HepG2 (cell line): ENCODE results near the gene PANK3. TPM values are rescaled to one million over a fixed set of nuclear protein-coding genes. Genes with fewer than 3 reads are reported as not detected.

Source experiments
- ATAD3A ChIP-seq: sonication (generic); formaldehyde crosslinking; IDR thresholded peaks from 2 replicates; pipeline ENCODE4 v1.4.0; 2020; ENCODE audit warnings: missing genetic modification reagents
- GFI1 ChIP-seq: sonication (generic); formaldehyde crosslinking; IDR thresholded peaks from 2 replicates; pipeline ENCODE4 v1.5.0; 2020; ENCODE audit warnings: missing genetic modification reagents, mild to moderate bottlenecking, borderline replicate concordance
- PAF1 ChIP-seq: IDR thresholded peaks from 2 replicates; pipeline ENCODE4 v1.6.1; 2016; ENCODE audit warnings: missing genetic modification reagents, missing compliant biosample characterization
- SAP130 ChIP-seq: IDR thresholded peaks from 2 replicates; pipeline ENCODE4 v1.6.1; 2016; ENCODE audit warnings: low read depth
- SIX1 ChIP-seq: sonication (generic); formaldehyde crosslinking; IDR thresholded peaks from 2 replicates; pipeline ENCODE4 v1.4.0; 2020; ENCODE audit warnings: missing genetic modification reagents, borderline replicate concordance
- SOX6 ChIP-seq, 2 experiments: fragments of 450-650 bp in 1 of 2; sonication (generic) in 1 of 2; formaldehyde crosslinking in 1 of 2; IDR thresholded peaks; 2 replicates each; pipeline versions ENCODE4 v1.4.0 to v1.6.1; 2017 to 2020; ENCODE audit warnings: antibody characterized with exemption in 1 of 2, mild to moderate bottlenecking in 1 of 2, missing genetic modification reagents in 1 of 2
- SPEN ChIP-seq: sonication (generic); formaldehyde crosslinking; IDR thresholded peaks from 2 replicates; pipeline ENCODE4 v1.5.1; 2020; ENCODE audit warnings: low read depth, mild to moderate bottlenecking, missing genetic modification reagents
- TEAD3 ChIP-seq: optimal IDR thresholded peaks from 2 replicates; pipeline ENCODE3; 2016; ENCODE audit warnings: borderline replicate concordance
- ZMYM3 ChIP-seq: sonication (generic); formaldehyde crosslinking; IDR thresholded peaks from 2 replicates; pipeline ENCODE4 v1.5.1; 2020; ENCODE audit warnings: mild to moderate bottlenecking, missing genetic modification reagents
- ZNF136 ChIP-seq: sonication (generic); formaldehyde crosslinking; IDR thresholded peaks from 2 replicates; pipeline ENCODE4 v1.8.1; 2022; ENCODE audit warnings: low read depth, mild to moderate bottlenecking, moderate library complexity, missing genetic modification reagents
- ZNF644 ChIP-seq: IDR thresholded peaks from 2 replicates; pipeline ENCODE4 v1.6.1; 2016; ENCODE audit warnings: low read depth
- ZSCAN12 ChIP-seq: sonication (generic); formaldehyde crosslinking; IDR thresholded peaks from 2 replicates; pipeline ENCODE4 v1.9.0; 2021; ENCODE audit warnings: mild to moderate bottlenecking, missing genetic modification reagents
- polyA plus RNA-seq, 8 experiments: library from polyadenylated mRNA; depleted of rRNA in 3 of 8; stranded (reverse) in 7 of 8; unstranded in 1 of 8; fragments of >200 nt; fragmentation: Illumina TruSeq in 4 of 8; extraction: Trizol in 4 of 8; gene quantifications; 2 replicates each; pipeline versions ENCODE4 v1.2.1 to v1.2.3, GENCODE V29; 2011 to 2016; ENCODE audit warnings: low read depth in 4 of 8, missing spikeins in 1 of 8, mixed read lengths in 1 of 8; ENCODE audit not compliant: insufficient read depth in 1 of 8
- total RNA-seq, 5 experiments: library from RNA; depleted of rRNA; stranded (reverse); fragments of >200 nt; fragmentation: Illumina TruSeq; extraction: Trizol; gene quantifications; 2 replicates each; pipeline ENCODE4 v1.2.3, GENCODE V29; 2016; ENCODE audit warnings: low read depth in 1 of 5
- TF ChIP-seq, protein P1 (sequence below), 2 experiments: sonication (generic) in 1 of 2; formaldehyde crosslinking in 1 of 2; IDR thresholded peaks; 2 replicates each; pipeline versions ENCODE4 v1.4.0 to v1.6.1; 2016 to 2020; ENCODE audit warnings: borderline replicate concordance in 1 of 2, low read depth in 1 of 2, mild to moderate bottlenecking in 1 of 2, missing genetic modification reagents in 1 of 2
- TF ChIP-seq, protein P2 (sequence below): IDR thresholded peaks from 2 replicates; pipeline ENCODE4 v1.6.1; 2018; ENCODE audit warnings: missing genetic modification reagents, mild to moderate bottlenecking, missing compliant biosample characterization
- TF ChIP-seq, protein P3 (sequence below): sonication (generic); formaldehyde crosslinking; IDR thresholded peaks from 2 replicates; pipeline ENCODE4 v1.4.0; 2020; ENCODE audit warnings: missing genetic modification reagents

Gene PANK3
- total and polyA plus RNA-seq, 2 of the 13 experiments (the other 11 are each of a cell fraction or from before 2014, with no cell fraction given): 26.9 to 69.5 TPM

DNA sequence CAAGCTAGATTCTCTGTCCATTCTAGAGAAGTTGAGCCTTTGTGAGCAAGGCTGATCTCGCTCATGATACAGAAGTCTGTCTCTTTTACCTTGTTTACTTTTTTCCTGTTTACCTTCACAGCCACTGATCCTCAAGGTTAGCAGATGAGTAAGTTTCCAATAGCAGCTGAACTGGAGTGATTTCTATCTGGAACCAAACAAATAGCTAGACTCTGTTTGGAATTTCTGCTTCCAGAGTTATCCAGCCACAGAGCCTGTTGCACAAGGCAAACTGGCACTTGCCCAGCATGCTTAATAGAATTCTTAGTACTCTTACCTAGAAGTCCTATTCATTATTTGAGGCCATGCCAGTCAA lies 12.8 kb upstream of the PANK3 start (continued):
- TF ChIP-seq SOX6 (IDR thresholded peaks at IDR 0.05): no peak
- TF ChIP-seq SOX6 (CRISPR knock-in tag; IDR thresholded peaks at IDR 0.05): peak; percentile 91
- no peak for TF ChIP-seq PAF1
- TF ChIP-seq ZNF644 (CRISPR knock-in tag): peak; percentile 69
- TF ChIP-seq, protein P1, sequence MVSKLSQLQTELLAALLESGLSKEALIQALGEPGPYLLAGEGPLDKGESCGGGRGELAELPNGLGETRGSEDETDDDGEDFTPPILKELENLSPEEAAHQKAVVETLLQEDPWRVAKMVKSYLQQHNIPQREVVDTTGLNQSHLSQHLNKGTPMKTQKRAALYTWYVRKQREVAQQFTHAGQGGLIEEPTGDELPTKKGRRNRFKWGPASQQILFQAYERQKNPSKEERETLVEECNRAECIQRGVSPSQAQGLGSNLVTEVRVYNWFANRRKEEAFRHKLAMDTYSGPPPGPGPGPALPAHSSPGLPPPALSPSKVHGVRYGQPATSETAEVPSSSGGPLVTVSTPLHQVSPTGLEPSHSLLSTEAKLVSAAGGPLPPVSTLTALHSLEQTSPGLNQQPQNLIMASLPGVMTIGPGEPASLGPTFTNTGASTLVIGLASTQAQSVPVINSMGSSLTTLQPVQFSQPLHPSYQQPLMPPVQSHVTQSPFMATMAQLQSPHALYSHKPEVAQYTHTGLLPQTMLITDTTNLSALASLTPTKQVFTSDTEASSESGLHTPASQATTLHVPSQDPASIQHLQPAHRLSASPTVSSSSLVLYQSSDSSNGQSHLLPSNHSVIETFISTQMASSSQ (IDR thresholded peaks at IDR 0.05; ENCODE audit: low read depth): peak; percentile 41; the same call in 1 of the 2 replicates
- TF ChIP-seq, protein P1 (CRISPR knock-in tag; IDR thresholded peaks at IDR 0.05; ENCODE audit: borderline replicate concordance): peak; percentile 55; the same call in 1 of the 2 replicates
- TF ChIP-seq, protein P2, sequence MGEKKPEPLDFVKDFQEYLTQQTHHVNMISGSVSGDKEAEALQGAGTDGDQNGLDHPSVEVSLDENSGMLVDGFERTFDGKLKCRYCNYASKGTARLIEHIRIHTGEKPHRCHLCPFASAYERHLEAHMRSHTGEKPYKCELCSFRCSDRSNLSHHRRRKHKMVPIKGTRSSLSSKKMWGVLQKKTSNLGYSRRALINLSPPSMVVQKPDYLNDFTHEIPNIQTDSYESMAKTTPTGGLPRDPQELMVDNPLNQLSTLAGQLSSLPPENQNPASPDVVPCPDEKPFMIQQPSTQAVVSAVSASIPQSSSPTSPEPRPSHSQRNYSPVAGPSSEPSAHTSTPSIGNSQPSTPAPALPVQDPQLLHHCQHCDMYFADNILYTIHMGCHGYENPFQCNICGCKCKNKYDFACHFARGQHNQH: peak; percentile 84; the same call in 1 of the 2 replicates
- TF ChIP-seq SAP130 (CRISPR knock-in tag): peak; percentile 65
- TF ChIP-seq, protein P3, sequence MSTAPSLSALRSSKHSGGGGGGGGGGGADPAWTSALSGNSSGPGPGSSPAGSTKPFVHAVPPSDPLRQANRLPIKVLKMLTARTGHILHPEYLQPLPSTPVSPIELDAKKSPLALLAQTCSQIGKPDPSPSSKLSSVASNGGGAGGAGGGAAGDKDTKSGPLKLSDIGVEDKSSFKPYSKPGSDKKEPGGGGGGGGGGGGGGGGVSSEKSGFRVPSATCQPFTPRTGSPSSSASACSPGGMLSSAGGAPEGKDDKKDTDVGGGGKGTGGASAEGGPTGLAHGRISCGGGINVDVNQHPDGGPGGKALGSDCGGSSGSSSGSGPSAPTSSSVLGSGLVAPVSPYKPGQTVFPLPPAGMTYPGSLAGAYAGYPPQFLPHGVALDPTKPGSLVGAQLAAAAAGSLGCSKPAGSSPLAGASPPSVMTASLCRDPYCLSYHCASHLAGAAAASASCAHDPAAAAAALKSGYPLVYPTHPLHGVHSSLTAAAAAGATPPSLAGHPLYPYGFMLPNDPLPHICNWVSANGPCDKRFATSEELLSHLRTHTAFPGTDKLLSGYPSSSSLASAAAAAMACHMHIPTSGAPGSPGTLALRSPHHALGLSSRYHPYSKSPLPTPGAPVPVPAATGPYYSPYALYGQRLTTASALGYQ: peak; percentile 73; the same call in 1 of the 2 replicates
- TF ChIP-seq ATAD3A: no peak
- peak; percentile 70; the same call in 1 of the 2 replicates for TF ChIP-seq SIX1
- no peak for TF ChIP-seq SPEN (CRISPR knock-in tag)
- peak; percentile 78 for TF ChIP-seq GFI1 (CRISPR knock-in tag)
- peak; percentile 94 for TF ChIP-seq TEAD3 (CRISPR knock-in tag)
- TF ChIP-seq ZSCAN12 (CRISPR knock-in tag): 0 out of 2 replicates have a peak, but pooled peaks have one; percentile 52
- TF ChIP-seq ZMYM3 (CRISPR knock-in tag): peak; percentile 79
- TF ChIP-seq ZNF136 (CRISPR knock-in tag): peak; percentile 64; the same call in 1 of the 2 replicates
